Measurements from ENCODE around the gene TMPRSS3. TPM values are rescaled to one million over a fixed set of nuclear protein-coding genes. Genes with fewer than 3 reads are reported as not detected.

The TMPRSS3 gene
- total RNA-seq, 6 experiments from 2014 or later = 0.22 to 0.97 (median 0.71) TPM

- WGBS (ENCODE audit: insufficient coverage, low coverage, low lambda C conversion rate, missing lambda C conversion rate) = 77% methylated on average over 4 of the region's 6 CpGs
- Histone ChIP-seq H3K9me3 (no peaks in the 10 kb centered on the region), H3K4me3 (no peak overlapping the region), H3K27ac (no peak overlapping the region), H3K4me1 (no peaks in the 10 kb centered on the region), H3K27me3 (no peaks in the 10 kb centered on the region), H3K36me3 (no peaks in the 10 kb centered on the region)
- intact Hi-C loops (cut with DNase I) = no loop called here
- ATAC-seq (no peak), DNase-seq (peak in 1 of 3 donors; percentile 19)
- no peak for TF ChIP-seq POLR2A (IDR thresholded peaks at IDR 0.05)
- no peak for TF ChIP-seq CTCF (IDR thresholded peaks at IDR 0.05)
These were observed 71.0 kb downstream of the TMPRSS3 start for GRCh38 chr21:42324896-42325295.

Small RNA genes lying within 50 kb of the gene (small RNA-seq; reads per million reads assigned to genes)
- 0 reads per million in 2 experiments for gene RNU6-1149P

Other genes with a start within 250 kb of the TMPRSS3 start
- 1 to 10 TPM; 3.3 to 9.8 (median 4.8) TPM for gene ABCG1, start 176.9 kb downstream of the TMPRSS3 start, total RNA-seq
- 1 to 10 TPM in 5 of 6 experiments, under 1 TPM in 1; 0.88 to 6.8 (median 2.5) TPM for gene TFF3, start 80.6 kb downstream of the TMPRSS3 start, total RNA-seq
- gene TFF2, start 45.1 kb downstream of the TMPRSS3 start, total RNA-seq = under 1 TPM in 4 of 6 experiments, not detected in 2; 0.29 to 0.61 (median 0.49) TPM
- gene TFF1, start 29.5 kb downstream of the TMPRSS3 start, total RNA-seq = not detected
- gene UBASH3A, start 7.8 kb upstream of the TMPRSS3 start, total RNA-seq = under 1 TPM; 0.12 to 0.50 (median 0.15) TPM
- gene RSPH1, start 100.2 kb upstream of the TMPRSS3 start, total RNA-seq = under 1 TPM in 5 of 6 experiments, not detected in 1; 0.18 to 0.55 (median 0.22) TPM
- gene SLC37A1, start 117.8 kb upstream of the TMPRSS3 start, total RNA-seq = 10 to 100 TPM in 1 of 6 experiments, 1 to 10 TPM in 5; 2.5 to 10.8 (median 6.2) TPM